ENCODE measurements around the gene GMPR2.

The GMPR2 gene

GRCh38 chr14:24189460-24189859, 43.3 kb upstream of the GMPR2 start:
- Histone ChIP-seq H3K27ac (ENCODE audit: low read depth, low read length, poor library complexity, severe bottlenecking) (peak overlapping the region; percentile 16), H3K9ac (ENCODE audit: low read length) (peak overlapping the region; percentile 33; the same call in 1 of the 2 replicates), H3K4me1 (ENCODE audit: insufficient read depth, low read length, severe bottlenecking) (peaks cover 20% of the 10 kb centered on the region), H4K20me1 (ENCODE audit: insufficient read depth, low read length) (no peaks in the 10 kb centered on the region), H3K36me3 (ENCODE audit: insufficient read depth, low read length) (peaks cover 48% of the 10 kb centered on the region), H3K27me3 (ENCODE audit: insufficient read depth, low read length) (no peaks in the 10 kb centered on the region), H2AFZ (ENCODE audit: low read length) (0 out of 2 replicates have a peak overlapping the region, but pooled peaks have one; percentile 30), H3K9me2 (ENCODE audit: low read depth, low read length) (no peaks in the 10 kb centered on the region), H3K4me2 (ENCODE audit: low read length) (peak overlapping the region; percentile 67), H3F3A (ENCODE audit: insufficient read depth, low read length) (no peaks in the 10 kb centered on the region), H3K9me3 (ENCODE audit: low read length) (no peaks in the 10 kb centered on the region), H3K4me3 (ENCODE audit: low read depth, low read length, poor library complexity, severe bottlenecking) (peak overlapping the region; percentile 65), H3K79me2 (ENCODE audit: insufficient read depth, low read length) (no peaks in the 10 kb centered on the region)
- no peak for TF ChIP-seq CTCF (IDR thresholded peaks at IDR 0.05; ENCODE audit: low read length)
- no peak for TF ChIP-seq EZH2 (IDR thresholded peaks at IDR 0.05; ENCODE audit: borderline replicate concordance, low read length)

GRCh38 chr14:24190416-24190815, 42.3 kb upstream of the GMPR2 start:
- no peak for TF ChIP-seq CTCF (IDR thresholded peaks at IDR 0.05; ENCODE audit: low read length)
- TF ChIP-seq EZH2 (IDR thresholded peaks at IDR 0.05; ENCODE audit: borderline replicate concordance, low read length): no peak
- peaks cover 38% of the 10 kb centered on the region for H3K36me3 ChIP-seq (ENCODE audit: insufficient read depth, low read length)
- H3K4me3 ChIP-seq (ENCODE audit: low read depth, low read length, poor library complexity, severe bottlenecking): no peak overlapping the region
- no peaks in the 10 kb centered on the region for H3K9me3 ChIP-seq (ENCODE audit: low read length)
- no peaks in the 10 kb centered on the region for H3F3A ChIP-seq (ENCODE audit: insufficient read depth, low read length)
- H2AFZ ChIP-seq (ENCODE audit: low read length): no peak overlapping the region
- H3K79me2 ChIP-seq (ENCODE audit: insufficient read depth, low read length): no peaks in the 10 kb centered on the region
- H3K27ac ChIP-seq (ENCODE audit: low read depth, low read length, poor library complexity, severe bottlenecking): no peak overlapping the region
- H3K9me2 ChIP-seq (ENCODE audit: low read depth, low read length): no peaks in the 10 kb centered on the region
- H3K9ac ChIP-seq (ENCODE audit: low read length): no peak overlapping the region
- H3K4me1 ChIP-seq (ENCODE audit: insufficient read depth, low read length, severe bottlenecking): peaks cover 29% of the 10 kb centered on the region
- H3K27me3 ChIP-seq (ENCODE audit: insufficient read depth, low read length): no peaks in the 10 kb centered on the region
- H4K20me1 ChIP-seq (ENCODE audit: insufficient read depth, low read length): no peaks in the 10 kb centered on the region
- H3K4me2 ChIP-seq (ENCODE audit: low read length): no peak overlapping the region

- TF ChIP-seq CTCF (IDR thresholded peaks at IDR 0.05; ENCODE audit: low read length): no peak
- no peak for TF ChIP-seq EZH2 (IDR thresholded peaks at IDR 0.05; ENCODE audit: borderline replicate concordance, low read length)
Observed at GRCh38 chr14:24192933-24193332, 39.8 kb upstream of the GMPR2 start.

More at GRCh38 chr14:24192933-24193332, 39.8 kb upstream of the GMPR2 start:
- Histone ChIP-seq H3K4me2 (ENCODE audit: low read length) (no peak overlapping the region), H4K20me1 (ENCODE audit: insufficient read depth, low read length) (no peaks in the 10 kb centered on the region), H3K27ac (ENCODE audit: low read depth, low read length, poor library complexity, severe bottlenecking) (no peak overlapping the region), H2AFZ (ENCODE audit: low read length) (no peak overlapping the region), H3K4me1 (ENCODE audit: insufficient read depth, low read length, severe bottlenecking) (peaks cover 39% of the 10 kb centered on the region), H3K9ac (ENCODE audit: low read length) (no peak overlapping the region), H3K36me3 (ENCODE audit: insufficient read depth, low read length) (peaks cover 18% of the 10 kb centered on the region), H3K4me3 (ENCODE audit: low read depth, low read length, poor library complexity, severe bottlenecking) (no peak overlapping the region), H3F3A (ENCODE audit: insufficient read depth, low read length) (no peaks in the 10 kb centered on the region), H3K27me3 (ENCODE audit: insufficient read depth, low read length) (no peaks in the 10 kb centered on the region), H3K79me2 (ENCODE audit: insufficient read depth, low read length) (no peaks in the 10 kb centered on the region), H3K9me2 (ENCODE audit: low read depth, low read length) (no peaks in the 10 kb centered on the region), H3K9me3 (ENCODE audit: low read length) (no peaks in the 10 kb centered on the region)

Measured in OCI-LY1 (cell line).